Stimulated activated CD4-positive, alpha-beta T cell treated with anti-CD3 and anti-CD28 coated beads, Interleukin-12 subunit alpha, Interleukin-12 subunit beta, amount 100 ng/mL, for 24 hours (primary cell): ENCODE measurements around the gene KRTCAP2.
"Not testable (repeated sequence)": the region's sequence is repeated elsewhere in the genome, so short reads cannot be mapped to it uniquely, and the experiment has no call there.

Source experiments
- DNase-seq, 2 experiments: peaks; one replicate each; pipeline ENCODE4 v3.0.0-alpha.2; 2020; ENCODE audit warnings: low read depth in 2 of 2

KRTCAP2 gene

GRCh38 chr1:155199792-155200191, 26.7 kb upstream of the KRTCAP2 start:
- no peak for DNase-seq

DNA sequence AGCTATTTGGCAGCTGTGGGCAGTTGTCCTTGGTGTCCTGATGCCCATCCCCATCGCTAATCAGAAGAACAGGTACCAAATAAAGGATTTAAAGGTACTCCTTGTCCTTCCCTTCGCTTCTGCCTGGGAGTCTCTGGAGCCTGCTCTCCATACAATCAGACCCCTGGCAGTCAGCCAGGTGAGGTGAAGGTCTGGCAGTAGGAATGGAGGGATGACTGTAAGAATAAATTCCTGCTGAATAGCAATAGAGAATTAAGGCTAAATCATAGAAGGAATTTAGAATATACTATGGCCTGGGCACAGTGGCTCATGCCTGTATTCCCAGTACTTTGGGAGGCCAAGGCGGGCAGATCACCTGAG, 25.4 kb upstream of the KRTCAP2 start:
- DNase-seq, result no peak

DNA sequence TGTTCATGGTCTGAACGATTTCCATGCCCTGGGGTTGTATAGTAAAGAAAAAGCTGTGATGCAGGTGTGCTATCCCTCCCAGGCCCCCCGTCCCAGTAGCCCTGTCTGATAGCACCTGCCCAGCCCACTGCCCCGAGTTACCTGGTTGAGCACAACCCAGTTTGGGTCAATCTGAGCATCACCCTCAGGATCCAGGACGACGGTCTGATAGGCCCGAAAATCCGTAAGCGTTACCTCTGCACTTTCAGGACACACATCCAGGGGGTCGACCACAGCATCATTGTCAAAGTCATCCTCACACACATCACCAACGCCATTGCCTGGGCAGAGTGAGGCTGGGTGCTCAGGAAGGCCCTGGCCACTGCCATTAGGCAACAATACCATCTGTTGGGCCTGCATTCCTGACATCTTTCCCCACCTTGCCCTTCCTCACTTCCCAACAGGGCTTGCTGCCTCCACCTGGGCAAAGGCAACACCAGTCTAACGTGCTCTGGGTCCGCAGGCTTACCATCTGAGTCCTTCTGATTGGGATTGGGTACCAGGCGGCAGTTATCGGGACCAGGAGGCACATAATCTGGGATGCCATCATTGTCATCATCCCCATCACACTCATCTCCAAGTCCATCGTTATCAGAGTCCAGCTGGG, 24.9 kb upstream of the KRTCAP2 start:
- no peak for DNase-seq

GRCh38 chr1:155196893-155197638, 24.0 kb upstream of the KRTCAP2 start:
- DNase-seq, result no peak

DNA sequence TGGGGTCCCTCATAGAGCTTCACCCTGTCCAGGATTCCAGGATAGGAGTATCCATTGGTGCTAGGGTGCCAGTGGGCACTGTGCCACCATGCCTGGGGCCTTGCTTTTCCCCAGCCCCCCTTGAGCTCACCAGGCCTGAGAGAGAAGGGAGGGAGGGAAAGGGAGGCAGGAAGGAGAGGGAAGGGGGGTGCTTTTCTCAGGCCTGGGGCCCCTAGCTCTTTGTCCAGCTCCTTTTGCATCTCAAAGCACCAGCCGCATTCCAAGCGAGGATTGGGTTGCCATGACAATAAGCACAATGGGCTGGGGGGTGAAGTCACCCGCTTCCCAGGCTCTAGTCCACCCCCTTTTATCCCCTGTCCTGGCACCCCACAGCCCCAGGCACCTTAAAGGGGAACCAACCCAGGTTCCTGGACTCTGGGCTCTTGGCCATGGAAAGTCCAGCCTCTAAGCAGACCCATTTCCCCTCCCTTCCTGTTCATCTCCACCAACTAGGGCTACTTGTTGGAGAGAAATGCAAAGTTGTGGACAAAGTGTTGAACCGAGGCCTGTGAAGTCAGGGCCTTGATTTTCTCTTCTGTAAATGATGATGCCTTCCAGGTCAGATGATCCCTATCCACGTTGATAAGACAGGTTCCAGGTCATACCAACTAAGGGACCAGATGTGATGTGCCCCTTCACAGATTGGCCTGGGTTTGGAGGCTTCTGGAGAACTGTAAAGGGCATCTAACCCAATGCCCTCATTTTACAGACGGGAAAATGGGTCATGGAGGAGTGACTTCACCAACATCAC, 23.2 kb upstream of the KRTCAP2 start:
- no peak for DNase-seq

GRCh38 chr1:155195201-155196102, 22.3 kb upstream of the KRTCAP2 start:
- DNase-seq, result no peak

GRCh38 chr1:155193991-155194240, 20.8 kb upstream of the KRTCAP2 start:
- DNase-seq, result not testable (repeated sequence)

DNA sequence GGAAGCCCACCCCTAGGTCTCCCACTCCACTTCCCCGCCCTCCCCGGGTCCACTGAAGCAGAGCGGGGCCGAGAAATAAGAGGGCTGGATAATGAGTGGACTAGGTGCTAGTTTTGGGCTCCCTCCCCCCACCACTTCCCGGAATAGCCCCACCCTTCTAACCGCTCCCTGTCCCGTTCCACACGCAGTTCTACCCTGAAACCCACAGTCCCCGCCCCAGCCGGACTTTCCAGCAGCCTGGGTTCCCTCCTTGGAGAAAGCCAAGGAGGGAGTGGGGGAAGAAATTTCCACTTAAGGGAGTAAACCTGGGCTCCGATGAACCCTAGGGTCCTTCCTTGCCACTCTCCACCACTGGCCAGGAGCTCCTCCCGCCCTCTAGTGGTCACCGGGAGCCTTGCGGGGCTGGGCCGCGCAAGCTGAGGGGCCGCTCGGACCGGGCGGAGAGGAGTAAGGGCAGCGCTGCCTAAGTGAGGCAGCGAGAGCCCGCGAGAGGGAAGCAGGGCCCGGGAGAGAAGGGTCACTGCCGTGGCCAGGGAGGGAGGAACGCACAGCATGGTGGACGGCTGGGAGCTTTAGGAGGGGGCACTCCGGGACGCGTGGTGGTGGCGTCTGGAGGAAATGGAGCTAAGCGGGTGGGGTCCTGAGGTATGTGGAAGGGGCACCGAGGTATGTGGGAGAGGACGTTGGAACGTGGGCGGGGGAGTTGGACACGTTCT, 20.3 kb upstream of the KRTCAP2 start:
- peak; percentile 57 to 92 for DNase-seq

DNA sequence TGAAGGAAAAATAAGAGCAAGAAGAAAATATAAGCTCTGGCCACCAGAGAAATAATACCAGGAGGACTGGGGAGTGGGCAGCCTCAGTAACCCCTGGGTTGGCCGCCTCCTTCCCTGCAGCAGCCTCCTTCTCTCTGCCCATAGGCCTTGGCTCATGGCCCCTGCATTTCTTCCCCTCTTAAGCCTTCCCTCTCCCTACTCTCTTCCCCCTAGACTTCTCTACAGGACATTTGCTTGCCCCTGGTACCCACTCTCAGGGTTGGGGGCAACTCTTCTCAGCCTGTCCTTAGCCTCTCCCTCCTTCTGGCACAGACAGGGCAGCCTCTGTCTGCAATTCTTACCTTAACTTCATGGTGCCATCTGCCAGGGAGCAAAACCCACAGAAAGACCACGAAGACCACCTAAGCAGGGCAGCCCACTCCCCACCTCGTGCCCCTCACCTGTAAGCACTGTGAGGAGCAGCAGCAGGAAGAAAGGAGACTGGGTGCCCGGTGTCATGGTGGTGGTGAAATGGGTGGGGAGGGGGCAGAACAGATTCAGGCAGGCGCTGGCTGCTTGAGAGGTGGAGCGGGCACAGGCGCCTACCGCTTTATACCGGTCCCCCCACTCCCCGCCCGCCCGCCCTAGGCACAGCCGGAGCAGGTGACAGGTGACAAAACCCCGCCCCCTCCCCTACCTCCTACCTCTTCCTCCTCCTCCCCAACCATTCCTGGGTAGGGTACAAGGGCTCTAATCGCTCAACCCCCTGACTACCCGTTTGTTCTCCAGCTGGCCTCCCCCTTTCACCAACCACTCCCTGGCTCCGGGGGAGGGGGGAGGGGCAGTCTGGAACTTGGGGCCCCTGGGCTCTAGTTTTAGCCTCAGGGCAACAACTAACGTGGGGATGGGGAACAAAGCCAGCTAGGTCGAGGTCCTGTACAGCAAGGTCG, 19.5 kb upstream of the KRTCAP2 start:
- no peak for DNase-seq

DNA sequence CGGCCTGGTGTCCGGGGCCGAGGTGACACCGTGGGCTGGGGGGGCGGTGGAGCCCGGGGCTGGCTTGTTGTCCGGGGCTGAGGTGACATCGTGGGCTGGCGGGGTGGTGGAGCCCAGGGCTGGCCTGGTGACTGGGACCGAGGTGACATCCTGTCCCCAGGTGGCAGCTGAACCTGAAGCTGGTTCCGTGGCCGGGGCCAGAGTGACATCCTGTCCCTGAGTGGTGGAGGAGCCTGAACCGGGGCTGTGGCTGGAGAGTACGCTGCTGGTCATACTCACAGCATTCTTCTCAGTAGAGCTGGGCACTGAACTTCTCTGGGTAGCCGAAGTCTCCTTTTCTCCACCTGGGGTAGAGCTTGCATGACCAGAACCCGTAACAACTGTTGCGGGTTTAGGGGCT, 18.8 kb upstream of the KRTCAP2 start:
- DNase-seq, result no peak

- not testable (repeated sequence) for DNase-seq
Observed at GRCh38 chr1:155189926-155190325, 16.8 kb upstream of the KRTCAP2 start.

- DNase-seq, result no peak
Observed at GRCh38 chr1:155188268-155188667, 15.2 kb upstream of the KRTCAP2 start.

DNA sequence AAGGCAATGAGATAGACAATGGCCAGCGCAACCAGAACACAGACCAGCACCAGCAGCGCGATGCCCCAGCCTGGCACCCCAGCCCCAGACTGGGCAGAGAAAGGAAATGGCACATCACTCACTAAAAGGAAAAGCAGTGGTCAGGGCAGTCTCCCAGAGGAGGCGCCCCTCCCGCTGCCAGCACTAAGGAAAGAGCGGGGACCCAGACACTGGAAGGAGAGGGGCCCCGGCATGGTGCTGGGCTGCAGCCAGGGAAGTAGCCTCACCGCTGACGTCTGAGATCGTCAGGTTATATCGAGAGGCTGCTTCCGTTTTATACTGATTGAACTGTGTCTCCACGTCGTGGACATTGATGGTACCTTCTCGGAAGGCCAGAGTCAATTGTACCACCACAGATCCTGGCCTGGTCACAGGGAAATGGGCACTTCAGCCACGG, 14.4 kb upstream of the KRTCAP2 start:
- no peak for DNase-seq

- DNase-seq, result no peak
Observed at GRCh38 chr1:155186794-155187455, 13.8 kb upstream of the KRTCAP2 start.

DNA sequence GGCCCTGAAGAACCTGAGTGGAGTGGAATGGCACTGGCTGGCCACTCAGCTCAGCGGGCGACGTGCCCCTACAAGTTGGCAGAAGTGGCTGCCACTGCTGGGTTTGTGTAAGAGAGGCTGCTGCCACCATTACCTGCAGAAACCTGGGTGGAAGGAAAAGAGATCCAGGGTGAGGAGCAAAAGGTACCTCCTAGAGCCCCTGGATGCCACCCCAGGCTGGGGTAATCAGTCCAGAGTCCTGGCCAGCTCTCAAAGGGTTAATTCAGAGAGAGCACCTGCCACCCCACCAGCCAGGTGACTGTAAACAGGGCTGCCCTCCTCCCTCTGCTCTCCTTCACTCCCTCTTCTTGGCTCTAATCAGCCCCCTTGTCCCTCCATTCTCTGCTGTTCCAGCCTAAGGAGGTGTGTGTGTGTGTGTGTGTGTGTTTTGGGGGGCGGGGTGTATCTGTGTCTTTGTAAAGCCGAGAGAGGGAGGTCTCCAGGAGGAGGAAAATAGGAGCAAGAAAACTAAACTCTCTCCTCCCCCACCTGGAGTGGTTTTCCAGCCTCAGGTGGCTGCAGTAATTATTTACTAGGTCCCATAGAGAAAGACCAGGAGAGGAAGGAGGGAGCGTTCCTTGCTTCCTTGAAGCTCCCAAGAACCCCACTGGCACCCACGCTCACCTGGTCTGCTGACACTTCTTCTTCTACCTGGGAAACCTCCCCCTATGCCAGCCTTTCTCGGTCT, 13.1 kb upstream of the KRTCAP2 start:
- no peak for DNase-seq

DNA sequence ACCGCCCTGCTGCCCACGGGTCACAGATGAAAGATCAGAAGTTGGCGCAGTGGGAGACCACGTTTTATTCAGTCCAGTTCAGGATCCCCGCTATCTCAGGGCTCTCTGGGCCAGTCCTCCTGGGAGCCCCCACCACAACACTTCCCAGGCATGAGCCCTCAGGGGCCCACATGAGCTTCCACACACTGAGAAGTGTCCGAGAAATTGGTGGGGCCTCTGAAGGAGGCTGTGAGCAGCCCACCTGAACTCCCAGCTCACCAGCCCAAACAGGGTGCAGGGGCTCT, 12.6 kb upstream of the KRTCAP2 start:
- DNase-seq, result no peak

- DNase-seq, result no peak
Observed at GRCh38 chr1:155184835-155185782, 12.0 kb upstream of the KRTCAP2 start.

DNA sequence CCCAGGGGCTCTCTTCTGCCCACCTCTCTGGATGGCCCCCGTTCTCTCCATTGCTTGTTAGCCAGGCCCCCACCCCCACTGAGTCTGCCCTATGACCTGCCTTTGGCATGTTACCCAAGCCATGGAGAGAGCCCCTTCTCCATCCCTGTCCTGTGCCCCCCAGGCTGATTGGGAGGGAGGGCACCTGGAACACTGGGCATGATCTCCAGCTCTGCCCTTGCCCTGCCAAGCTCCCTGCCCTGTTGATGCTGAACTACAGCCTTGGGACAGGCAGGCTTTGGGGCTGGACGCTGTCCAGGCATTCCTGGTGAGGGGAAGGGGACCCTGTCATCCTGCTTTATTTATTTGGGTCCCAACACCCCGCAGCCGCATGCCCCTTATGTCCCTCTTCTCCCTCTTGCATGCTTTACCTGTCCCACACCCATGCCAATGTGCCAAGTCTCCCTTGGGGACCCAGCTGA, 11.3 kb upstream of the KRTCAP2 start:
- DNase-seq, result no peak
